GM23338 (cell line): ENCODE measurements around the gene KRTAP10-5. TPM values are rescaled to one million over a fixed set of nuclear protein-coding genes. Genes with fewer than 3 reads are reported as not detected.

Source experiments
- ATAC-seq: fragments of 200-7000 bp; cut with Tn5 transposase; 3 replicates; pipeline ENCODE4 v1.9.1; 2020
- DNase-seq: peaks from one replicate; pipeline ENCODE4 v3.0.0-alpha.2; 2015; ENCODE audit warnings: low spot score
- H2AFZ ChIP-seq: fragments of 200-600 bp; sonication (generic); 2 replicates; pipeline ENCODE4 v1.8.0; 2016; ENCODE audit warnings: antibody characterized with exemption, mild to moderate bottlenecking, moderate library complexity
- H3F3A ChIP-seq: fragments of 200-600 bp; sonication (generic); replicated peaks from 2 replicates; pipeline ENCODE4 v1.8.0; 2017; ENCODE audit warnings: antibody characterized with exemption, mixed run types, low read depth
- H3K27ac ChIP-seq: fragments of 200-600 bp; sonication (generic); 2 replicates; pipeline ENCODE4 v1.6.1; 2016; ENCODE audit warnings: low read depth
- H3K27me3 ChIP-seq: fragments of 200-600 bp; sonication (generic); 2 replicates; pipeline ENCODE4 v1.8.0; 2016; ENCODE audit warnings: mild to moderate bottlenecking, mixed run types, moderate library complexity; ENCODE audit not compliant: insufficient read depth
- H3K36me3 ChIP-seq: fragments of 200-600 bp; sonication (generic); 2 replicates; pipeline ENCODE4 v1.8.0; 2016; ENCODE audit warnings: mild to moderate bottlenecking; ENCODE audit not compliant: insufficient read depth
- H3K4me1 ChIP-seq: fragments of 200-600 bp; sonication (generic); 2 replicates; pipeline ENCODE4 v1.8.0; 2016; ENCODE audit warnings: mild to moderate bottlenecking, moderate library complexity; ENCODE audit not compliant: insufficient read depth
- H3K4me2 ChIP-seq: fragments of 200-600 bp; sonication (generic); 2 replicates; pipeline ENCODE4 v1.7.1; 2017; ENCODE audit warnings: mixed run types
- H3K4me3 ChIP-seq: fragments of 200-600 bp; sonication (generic); 2 replicates; pipeline ENCODE4 v1.6.1; 2016; ENCODE audit warnings: mixed run types
- H3K79me2 ChIP-seq: fragments of 200-600 bp; sonication (generic); replicated peaks from 2 replicates; pipeline ENCODE4 v1.8.0; 2017; ENCODE audit warnings: mild to moderate bottlenecking; ENCODE audit not compliant: insufficient read depth
- H3K9me2 ChIP-seq: fragments of 200-600 bp; sonication (generic); 2 replicates; pipeline ENCODE4 v1.8.0; 2017; ENCODE audit not compliant: insufficient read depth
- H4K20me1 ChIP-seq: fragments of 200-600 bp; sonication (generic); replicated peaks from 2 replicates; pipeline ENCODE4 v1.8.0; 2017; ENCODE audit warnings: mild to moderate bottlenecking; ENCODE audit not compliant: insufficient read depth
- H3K27ac Mint-ChIP-seq: 2 replicates; pipeline ENCODE4 v1.8.0; 2020; ENCODE audit warnings: inconsistent platforms, mild to moderate bottlenecking, moderate library complexity, mixed read lengths
- H3K27me3 Mint-ChIP-seq: 3 replicates; pipeline ENCODE4 v1.8.0; 2022; ENCODE audit warnings: low read depth, mild to moderate bottlenecking, moderate library complexity, mixed read lengths, inconsistent platforms; ENCODE audit not compliant: insufficient read depth, poor library complexity
- H3K36me3 Mint-ChIP-seq: 3 replicates; pipeline ENCODE4 v1.8.0; 2021; ENCODE audit warnings: low read depth, mild to moderate bottlenecking, inconsistent platforms, moderate library complexity, mixed read lengths
- H3K4me1 Mint-ChIP-seq: 3 replicates; pipeline ENCODE4 v1.8.0; 2020; ENCODE audit warnings: mild to moderate bottlenecking, inconsistent platforms, mixed read lengths
- H3K4me3 Mint-ChIP-seq: 3 replicates; pipeline ENCODE4 v1.8.0; 2021; ENCODE audit warnings: moderate library complexity, mild to moderate bottlenecking, inconsistent platforms, mixed read lengths
- H3K9me3 Mint-ChIP-seq: 3 replicates; pipeline ENCODE4 v1.8.0; 2020; ENCODE audit warnings: moderate library complexity, mild to moderate bottlenecking, inconsistent platforms, mixed read lengths
- CREB1 ChIP-seq: fragments of 250-450 bp; sonication (Bioruptor Pico); IDR thresholded peaks from 2 replicates; pipeline ENCODE4 v1.5.0; 2020; ENCODE audit warnings: low read depth, mild to moderate bottlenecking, moderate library complexity
- EZH2 ChIP-seq: fragments of 200-600 bp; sonication (generic); IDR thresholded peaks from one replicate; pipeline ENCODE4 v1.8.0; 2017; ENCODE audit warnings: antibody characterized with exemption, mild to moderate bottlenecking, low read depth; ENCODE audit not compliant: unreplicated experiment
- EZH2phosphoT487 ChIP-seq: fragments of 200-600 bp; sonication (generic); IDR thresholded peaks from one replicate; pipeline ENCODE4 v1.8.1; 2018; ENCODE audit warnings: antibody characterized with exemption; ENCODE audit not compliant: unreplicated experiment
- JUNB ChIP-seq: IDR thresholded peaks from one replicate; pipeline ENCODE4 v1.6.1; 2016; ENCODE audit warnings: antibody characterized with exemption; ENCODE audit not compliant: unreplicated experiment
- NANOG ChIP-seq: IDR thresholded peaks from 2 replicates; pipeline ENCODE4 v1.6.1; 2016; ENCODE audit warnings: antibody characterized with exemption, borderline replicate concordance
- POLR2AphosphoS5 ChIP-seq: IDR thresholded peaks from 2 replicates; pipeline ENCODE4 v1.6.1; 2016; ENCODE audit warnings: antibody characterized with exemption, low read depth
- STAT1 ChIP-seq: IDR thresholded peaks from one replicate; pipeline ENCODE4 v1.6.1; 2016; ENCODE audit warnings: antibody characterized with exemption; ENCODE audit not compliant: unreplicated experiment
- ZNF114 ChIP-seq: fragments of 250-450 bp; sonication (Bioruptor Pico); IDR thresholded peaks from 2 replicates; pipeline ENCODE4 v1.5.0; 2020; ENCODE audit warnings: mild to moderate bottlenecking, moderate library complexity
- ZNF331 ChIP-seq: fragments of 250-450 bp; sonication (Bioruptor Pico); IDR thresholded peaks from 2 replicates; pipeline ENCODE4 v1.5.0; 2020; ENCODE audit warnings: low read depth, mild to moderate bottlenecking, moderate library complexity
- polyA plus RNA-seq: library from polyadenylated mRNA; unstranded; fragments of >200 nt; fragmentation: Nextera tagmentation; extraction: Ambion mirVana; gene quantifications from 2 replicates; pipeline ENCODE4 v1.2.1, GENCODE V29; 2016
- total RNA-seq: library from RNA; depleted of rRNA; stranded (reverse); fragments of >200 nt; shearing (Covaris generic); gene quantifications from 2 replicates; pipeline ENCODE4 v1.2.3, GENCODE V29; 2014
- TF ChIP-seq, protein P1 (sequence below): fragments of 250-450 bp; sonication (Bioruptor Pico); IDR thresholded peaks from 2 replicates; pipeline ENCODE4 v1.5.0; 2020; ENCODE audit warnings: mild to moderate bottlenecking, moderate library complexity
- TF ChIP-seq, protein P2 (sequence below): IDR thresholded peaks from one replicate; pipeline ENCODE4 v1.6.1; 2018; ENCODE audit warnings: antibody characterized with exemption; ENCODE audit not compliant: unreplicated experiment
- TF ChIP-seq, protein P3 (sequence below): IDR thresholded peaks from 2 replicates; pipeline ENCODE4 v1.6.1; 2016; ENCODE audit warnings: antibody characterized with exemption
- TF ChIP-seq, protein P4 (sequence below), 2 experiments: fragments of 200-600 bp in 1 of 2; sonication (generic) in 1 of 2; conservative IDR thresholded peaks; 2 replicates each; pipeline versions ENCODE4 v1.5.1 to v1.6.1; 2016 to 2017; ENCODE audit warnings: antibody characterized with exemption in 2 of 2, low read depth in 2 of 2, mild to moderate bottlenecking in 2 of 2, moderate library complexity in 1 of 2

KRTAP10-5 gene
- total and polyA plus RNA-seq, 2 experiments from 2014 or later = not detected

DNA sequence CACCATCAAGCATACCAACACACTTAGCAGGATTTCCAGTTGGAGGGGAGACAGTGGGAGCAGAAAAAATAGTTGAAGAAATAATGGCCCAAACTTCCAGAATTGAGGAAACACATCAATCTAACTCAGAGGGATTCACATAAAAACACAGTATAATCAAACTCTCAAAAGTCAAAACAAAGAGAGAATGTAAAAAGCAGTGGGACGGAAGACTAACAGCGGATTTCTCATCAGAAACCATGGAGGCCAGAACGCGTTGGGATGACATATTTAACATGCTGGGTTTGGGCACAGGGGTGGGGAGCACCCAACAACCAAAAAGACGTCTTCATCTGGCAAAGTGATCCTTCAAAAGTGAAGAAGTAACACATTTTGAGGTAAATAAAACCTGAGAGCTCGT lies 39.5 kb upstream of the KRTAP10-5 start:
- no peaks in the 10 kb centered on the region; the same call in 1 of the 2 replicates for H3K36me3 ChIP-seq
- ATAC-seq = no peak
- Mint-ChIP-seq H3K36me3 (peaks cover 33% of the 10 kb centered on the region), H3K4me1 (peaks cover 23% of the 10 kb centered on the region; the same call in 2 of the 3 replicates), H3K9me3 (peaks cover 52% of the 10 kb centered on the region), H3K27ac (no peak overlapping the region), H3K4me3 (no peak overlapping the region), H3K27me3 (peaks cover 3% of the 10 kb centered on the region)
- TF ChIP-seq, protein P1, sequence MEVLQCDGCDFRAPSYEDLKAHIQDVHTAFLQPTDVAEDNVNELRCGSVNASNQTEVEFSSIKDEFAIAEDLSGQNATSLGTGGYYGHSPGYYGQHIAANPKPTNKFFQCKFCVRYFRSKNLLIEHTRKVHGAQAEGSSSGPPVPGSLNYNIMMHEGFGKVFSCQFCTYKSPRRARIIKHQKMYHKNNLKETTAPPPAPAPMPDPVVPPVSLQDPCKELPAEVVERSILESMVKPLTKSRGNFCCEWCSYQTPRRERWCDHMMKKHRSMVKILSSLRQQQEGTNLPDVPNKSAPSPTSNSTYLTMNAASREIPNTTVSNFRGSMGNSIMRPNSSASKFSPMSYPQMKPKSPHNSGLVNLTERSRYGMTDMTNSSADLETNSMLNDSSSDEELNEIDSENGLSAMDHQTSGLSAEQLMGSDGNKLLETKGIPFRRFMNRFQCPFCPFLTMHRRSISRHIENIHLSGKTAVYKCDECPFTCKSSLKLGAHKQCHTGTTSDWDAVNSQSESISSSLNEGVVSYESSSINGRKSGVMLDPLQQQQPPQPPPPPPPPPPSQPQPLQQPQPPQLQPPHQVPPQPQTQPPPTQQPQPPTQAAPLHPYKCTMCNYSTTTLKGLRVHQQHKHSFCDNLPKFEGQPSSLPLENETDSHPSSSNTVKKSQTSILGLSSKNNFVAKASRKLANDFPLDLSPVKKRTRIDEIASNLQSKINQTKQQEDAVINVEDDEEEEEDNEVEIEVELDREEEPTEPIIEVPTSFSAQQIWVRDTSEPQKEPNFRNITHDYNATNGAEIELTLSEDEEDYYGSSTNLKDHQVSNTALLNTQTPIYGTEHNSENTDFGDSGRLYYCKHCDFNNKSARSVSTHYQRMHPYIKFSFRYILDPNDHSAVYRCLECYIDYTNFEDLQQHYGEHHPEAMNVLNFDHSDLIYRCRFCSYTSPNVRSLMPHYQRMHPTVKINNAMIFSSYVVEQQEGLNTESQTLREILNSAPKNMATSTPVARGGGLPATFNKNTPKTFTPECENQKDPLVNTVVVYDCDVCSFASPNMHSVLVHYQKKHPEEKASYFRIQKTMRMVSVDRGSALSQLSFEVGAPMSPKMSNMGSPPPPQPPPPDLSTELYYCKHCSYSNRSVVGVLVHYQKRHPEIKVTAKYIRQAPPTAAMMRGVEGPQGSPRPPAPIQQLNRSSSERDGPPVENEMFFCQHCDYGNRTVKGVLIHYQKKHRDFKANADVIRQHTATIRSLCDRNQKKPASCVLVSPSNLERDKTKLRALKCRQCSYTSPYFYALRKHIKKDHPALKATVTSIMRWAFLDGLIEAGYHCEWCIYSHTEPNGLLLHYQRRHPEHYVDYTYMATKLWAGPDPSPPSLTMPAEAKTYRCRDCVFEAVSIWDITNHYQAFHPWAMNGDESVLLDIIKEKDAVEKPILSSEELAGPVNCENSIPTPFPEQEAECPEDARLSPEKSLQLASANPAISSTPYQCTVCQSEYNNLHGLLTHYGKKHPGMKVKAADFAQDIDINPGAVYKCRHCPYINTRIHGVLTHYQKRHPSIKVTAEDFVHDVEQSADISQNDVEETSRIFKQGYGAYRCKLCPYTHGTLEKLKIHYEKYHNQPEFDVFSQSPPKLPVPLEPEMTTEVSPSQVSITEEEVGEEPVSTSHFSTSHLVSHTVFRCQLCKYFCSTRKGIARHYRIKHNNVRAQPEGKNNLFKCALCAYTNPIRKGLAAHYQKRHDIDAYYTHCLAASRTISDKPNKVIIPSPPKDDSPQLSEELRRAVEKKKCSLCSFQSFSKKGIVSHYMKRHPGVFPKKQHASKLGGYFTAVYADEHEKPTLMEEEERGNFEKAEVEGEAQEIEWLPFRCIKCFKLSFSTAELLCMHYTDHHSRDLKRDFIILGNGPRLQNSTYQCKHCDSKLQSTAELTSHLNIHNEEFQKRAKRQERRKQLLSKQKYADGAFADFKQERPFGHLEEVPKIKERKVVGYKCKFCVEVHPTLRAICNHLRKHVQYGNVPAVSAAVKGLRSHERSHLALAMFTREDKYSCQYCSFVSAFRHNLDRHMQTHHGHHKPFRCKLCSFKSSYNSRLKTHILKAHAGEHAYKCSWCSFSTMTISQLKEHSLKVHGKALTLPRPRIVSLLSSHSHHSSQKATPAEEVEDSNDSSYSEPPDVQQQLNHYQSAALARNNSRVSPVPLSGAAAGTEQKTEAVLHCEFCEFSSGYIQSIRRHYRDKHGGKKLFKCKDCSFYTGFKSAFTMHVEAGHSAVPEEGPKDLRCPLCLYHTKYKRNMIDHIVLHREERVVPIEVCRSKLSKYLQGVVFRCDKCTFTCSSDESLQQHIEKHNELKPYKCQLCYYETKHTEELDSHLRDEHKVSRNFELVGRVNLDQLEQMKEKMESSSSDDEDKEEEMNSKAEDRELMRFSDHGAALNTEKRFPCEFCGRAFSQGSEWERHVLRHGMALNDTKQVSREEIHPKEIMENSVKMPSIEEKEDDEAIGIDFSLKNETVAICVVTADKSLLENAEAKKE (CRISPR knock-in tag) = no peak
- TF ChIP-seq POLR2AphosphoS5 (no peak), ZNF114 (no peak), EZH2phosphoT487 (no peak), NANOG (no peak), ZNF331 (CRISPR knock-in tag) (no peak), JUNB (no peak), CREB1 (no peak), EZH2 (no peak), STAT1 (no peak)
- TF ChIP-seq, protein P2, sequence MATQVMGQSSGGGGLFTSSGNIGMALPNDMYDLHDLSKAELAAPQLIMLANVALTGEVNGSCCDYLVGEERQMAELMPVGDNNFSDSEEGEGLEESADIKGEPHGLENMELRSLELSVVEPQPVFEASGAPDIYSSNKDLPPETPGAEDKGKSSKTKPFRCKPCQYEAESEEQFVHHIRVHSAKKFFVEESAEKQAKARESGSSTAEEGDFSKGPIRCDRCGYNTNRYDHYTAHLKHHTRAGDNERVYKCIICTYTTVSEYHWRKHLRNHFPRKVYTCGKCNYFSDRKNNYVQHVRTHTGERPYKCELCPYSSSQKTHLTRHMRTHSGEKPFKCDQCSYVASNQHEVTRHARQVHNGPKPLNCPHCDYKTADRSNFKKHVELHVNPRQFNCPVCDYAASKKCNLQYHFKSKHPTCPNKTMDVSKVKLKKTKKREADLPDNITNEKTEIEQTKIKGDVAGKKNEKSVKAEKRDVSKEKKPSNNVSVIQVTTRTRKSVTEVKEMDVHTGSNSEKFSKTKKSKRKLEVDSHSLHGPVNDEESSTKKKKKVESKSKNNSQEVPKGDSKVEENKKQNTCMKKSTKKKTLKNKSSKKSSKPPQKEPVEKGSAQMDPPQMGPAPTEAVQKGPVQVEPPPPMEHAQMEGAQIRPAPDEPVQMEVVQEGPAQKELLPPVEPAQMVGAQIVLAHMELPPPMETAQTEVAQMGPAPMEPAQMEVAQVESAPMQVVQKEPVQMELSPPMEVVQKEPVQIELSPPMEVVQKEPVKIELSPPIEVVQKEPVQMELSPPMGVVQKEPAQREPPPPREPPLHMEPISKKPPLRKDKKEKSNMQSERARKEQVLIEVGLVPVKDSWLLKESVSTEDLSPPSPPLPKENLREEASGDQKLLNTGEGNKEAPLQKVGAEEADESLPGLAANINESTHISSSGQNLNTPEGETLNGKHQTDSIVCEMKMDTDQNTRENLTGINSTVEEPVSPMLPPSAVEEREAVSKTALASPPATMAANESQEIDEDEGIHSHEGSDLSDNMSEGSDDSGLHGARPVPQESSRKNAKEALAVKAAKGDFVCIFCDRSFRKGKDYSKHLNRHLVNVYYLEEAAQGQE = no peak
- TF ChIP-seq, protein P3, sequence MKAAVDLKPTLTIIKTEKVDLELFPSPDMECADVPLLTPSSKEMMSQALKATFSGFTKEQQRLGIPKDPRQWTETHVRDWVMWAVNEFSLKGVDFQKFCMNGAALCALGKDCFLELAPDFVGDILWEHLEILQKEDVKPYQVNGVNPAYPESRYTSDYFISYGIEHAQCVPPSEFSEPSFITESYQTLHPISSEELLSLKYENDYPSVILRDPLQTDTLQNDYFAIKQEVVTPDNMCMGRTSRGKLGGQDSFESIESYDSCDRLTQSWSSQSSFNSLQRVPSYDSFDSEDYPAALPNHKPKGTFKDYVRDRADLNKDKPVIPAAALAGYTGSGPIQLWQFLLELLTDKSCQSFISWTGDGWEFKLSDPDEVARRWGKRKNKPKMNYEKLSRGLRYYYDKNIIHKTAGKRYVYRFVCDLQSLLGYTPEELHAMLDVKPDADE = no peak
- TF ChIP-seq, protein P4, sequence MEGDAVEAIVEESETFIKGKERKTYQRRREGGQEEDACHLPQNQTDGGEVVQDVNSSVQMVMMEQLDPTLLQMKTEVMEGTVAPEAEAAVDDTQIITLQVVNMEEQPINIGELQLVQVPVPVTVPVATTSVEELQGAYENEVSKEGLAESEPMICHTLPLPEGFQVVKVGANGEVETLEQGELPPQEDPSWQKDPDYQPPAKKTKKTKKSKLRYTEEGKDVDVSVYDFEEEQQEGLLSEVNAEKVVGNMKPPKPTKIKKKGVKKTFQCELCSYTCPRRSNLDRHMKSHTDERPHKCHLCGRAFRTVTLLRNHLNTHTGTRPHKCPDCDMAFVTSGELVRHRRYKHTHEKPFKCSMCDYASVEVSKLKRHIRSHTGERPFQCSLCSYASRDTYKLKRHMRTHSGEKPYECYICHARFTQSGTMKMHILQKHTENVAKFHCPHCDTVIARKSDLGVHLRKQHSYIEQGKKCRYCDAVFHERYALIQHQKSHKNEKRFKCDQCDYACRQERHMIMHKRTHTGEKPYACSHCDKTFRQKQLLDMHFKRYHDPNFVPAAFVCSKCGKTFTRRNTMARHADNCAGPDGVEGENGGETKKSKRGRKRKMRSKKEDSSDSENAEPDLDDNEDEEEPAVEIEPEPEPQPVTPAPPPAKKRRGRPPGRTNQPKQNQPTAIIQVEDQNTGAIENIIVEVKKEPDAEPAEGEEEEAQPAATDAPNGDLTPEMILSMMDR (conservative IDR thresholded peaks at IDR 0.05; ENCODE audit: low read depth in 2 of 2) = no peak
- no peak overlapping the region for H3K4me3 ChIP-seq
- no peaks in the 10 kb centered on the region for H3K4me1 ChIP-seq
- no peaks in the 10 kb centered on the region for H3K79me2 ChIP-seq
- no peaks in the 10 kb centered on the region for H4K20me1 ChIP-seq
- no peaks in the 10 kb centered on the region for H3K9me2 ChIP-seq
- H3K27ac ChIP-seq = no peak overlapping the region
- no peak overlapping the region for H3K4me2 ChIP-seq
- H3K27me3 ChIP-seq = no peaks in the 10 kb centered on the region
- no peak overlapping the region for H2AFZ ChIP-seq
- no peaks in the 10 kb centered on the region for H3F3A ChIP-seq
- no peak for DNase-seq
